SU-DHL-6 (cell line): ENCODE data around the gene MRTFB.

ENCODE experiments used
- H2AFZ ChIP-seq: fragments of 200-600 bp; sonication (generic); 2 replicates; pipeline ENCODE4 v1.6.1; 2014; ENCODE audit warnings: low read depth, mild to moderate bottlenecking, moderate library complexity, mixed read lengths, antibody characterized with exemption, low read length; ENCODE audit not compliant: severe bottlenecking
- H3F3A ChIP-seq: fragments of 200-600 bp; shearing (Covaris generic); 2 replicates; pipeline ENCODE4 v1.6.0; 2016; ENCODE audit warnings: antibody characterized with exemption, mild to moderate bottlenecking; ENCODE audit not compliant: insufficient read depth
- H3K27ac ChIP-seq: fragments of 200-600 bp; sonication (generic); 2 replicates; pipeline ENCODE4 v1.5.1; 2016; ENCODE audit warnings: low read depth, mild to moderate bottlenecking, low read length, moderate library complexity, mixed read lengths
- H3K27me3 ChIP-seq: fragments of 200-600 bp; sonication (generic), shearing (Covaris generic); 2 replicates; pipeline ENCODE4 v1.6.0; 2014; ENCODE audit warnings: mild to moderate bottlenecking, low read length
- H3K36me3 ChIP-seq: fragments of 200-600 bp; sonication (generic); 2 replicates; pipeline ENCODE4 v1.6.1; 2014; ENCODE audit warnings: mild to moderate bottlenecking, low read length, mixed read lengths
- H3K4me2 ChIP-seq: fragments of 300-600, 200-600 bp; shearing (Covaris generic), sonication (generic); 2 replicates; pipeline ENCODE4 v1.6.0; 2014; ENCODE audit warnings: low read length, low read depth, mild to moderate bottlenecking; ENCODE audit not compliant: poor library complexity, severe bottlenecking
- H3K4me3 ChIP-seq: fragments of 200-600 bp; sonication (generic); 2 replicates; pipeline ENCODE4 v1.5.1; 2014; ENCODE audit warnings: antibody characterized with exemption, low read length, mild to moderate bottlenecking, mixed read lengths; ENCODE audit not compliant: insufficient read depth, poor library complexity, severe bottlenecking
- H3K79me2 ChIP-seq: fragments of 200-600 bp; sonication (generic); 2 replicates; pipeline ENCODE4 v1.6.1; 2014; ENCODE audit warnings: mild to moderate bottlenecking, low read length, moderate library complexity; ENCODE audit not compliant: insufficient read depth
- H3K9ac ChIP-seq: fragments of 200-600 bp; sonication (generic); 2 replicates; pipeline ENCODE4 v1.7.0; 2014; ENCODE audit warnings: mild to moderate bottlenecking, low read length
- H3K9me2 ChIP-seq: fragments of 200-600 bp; sonication (generic); replicated peaks from 2 replicates; pipeline ENCODE4 v1.6.1; 2014; ENCODE audit warnings: low read length; ENCODE audit not compliant: insufficient read depth
- H3K9me3 ChIP-seq: fragments of 200-600 bp; sonication (generic); 2 replicates; pipeline ENCODE4 v1.6.1; 2014; ENCODE audit warnings: low read length, mixed read lengths; ENCODE audit not compliant: insufficient read depth
- H4K20me1 ChIP-seq: fragments of 200-600 bp; sonication (generic); 2 replicates; pipeline ENCODE4 v1.6.1; 2014; ENCODE audit warnings: low read depth, mild to moderate bottlenecking, antibody characterized with exemption, low read length, moderate library complexity, mixed read lengths
- CTCF ChIP-seq: fragments of 200-600 bp; sonication (generic); IDR thresholded peaks from one replicate; pipeline ENCODE4 v1.5.1; 2017; ENCODE audit warnings: antibody characterized with exemption, mild to moderate bottlenecking, low read length, moderate library complexity; ENCODE audit not compliant: insufficient read depth, poor library complexity, severe bottlenecking
- EZH2phosphoT487 ChIP-seq: fragments of 200-600 bp; sonication (generic), shearing (Covaris generic); conservative IDR thresholded peaks from 2 replicates; pipeline ENCODE4 v1.6.1; 2018; ENCODE audit warnings: mild to moderate bottlenecking, antibody characterized with exemption, low read length, moderate library complexity, mixed read lengths

Gene MRTFB

GRCh38 chr16:14186795-14187221, 115.7 kb downstream of the MRTFB start:
- H3K27me3 ChIP-seq, result no peaks in the 10 kb centered on the region
- no peak for TF ChIP-seq EZH2phosphoT487
- no peak for TF ChIP-seq CTCF
- H2AFZ ChIP-seq, result no peak overlapping the region
- H3K9ac ChIP-seq, result no peak overlapping the region
- no peak overlapping the region for H3K27ac ChIP-seq
- 0 out of 2 replicates have a peak, but pooled peaks cover 4% of the 10 kb centered on the region for H3F3A ChIP-seq
- no peaks in the 10 kb centered on the region for H3K79me2 ChIP-seq
- 0 out of 2 replicates have a peak, but pooled peaks cover 4% of the 10 kb centered on the region for H4K20me1 ChIP-seq
- no peaks in the 10 kb centered on the region for H3K9me3 ChIP-seq
- H3K36me3 ChIP-seq, result no peaks in the 10 kb centered on the region
- H3K4me3 ChIP-seq, result no peak overlapping the region
- no peaks in the 10 kb centered on the region for H3K9me2 ChIP-seq
- no peak overlapping the region for H3K4me2 ChIP-seq

- Histone ChIP-seq H4K20me1 (0 out of 2 replicates have a peak, but pooled peaks cover 4% of the 10 kb centered on the region), H3K4me3 (no peak overlapping the region), H3K9me3 (no peaks in the 10 kb centered on the region), H3K9me2 (no peaks in the 10 kb centered on the region), H3K36me3 (no peaks in the 10 kb centered on the region), H3K27me3 (no peaks in the 10 kb centered on the region), H3K9ac (no peak overlapping the region), H3K27ac (no peak overlapping the region), H3K79me2 (no peaks in the 10 kb centered on the region), H3F3A (0 out of 2 replicates have a peak, but pooled peaks cover 4% of the 10 kb centered on the region), H3K4me2 (no peak overlapping the region), H2AFZ (no peak overlapping the region)
- TF ChIP-seq CTCF (no peak), EZH2phosphoT487 (no peak)
Observed at GRCh38 chr16:14187517-14188338, 116.6 kb downstream of the MRTFB start.

- Histone ChIP-seq H3K27ac (no peak overlapping the region), H3K79me2 (no peaks in the 10 kb centered on the region)
Observed at GRCh38 chr16:14193316-14193871, 122.3 kb downstream of the MRTFB start.

More at GRCh38 chr16:14193316-14193871, 122.3 kb downstream of the MRTFB start:
- Histone ChIP-seq H3K4me2 (no peak overlapping the region), H3K4me3 (no peak overlapping the region), H3K9ac (no peak overlapping the region), H2AFZ (no peak overlapping the region), H3K9me2 (no peaks in the 10 kb centered on the region), H3F3A (0 out of 2 replicates have a peak, but pooled peaks cover 4% of the 10 kb centered on the region), H3K27me3 (no peaks in the 10 kb centered on the region), H3K9me3 (no peaks in the 10 kb centered on the region), H4K20me1 (no peaks in the 10 kb centered on the region), H3K36me3 (0 out of 2 replicates have a peak, but pooled peaks cover 4% of the 10 kb centered on the region)
- no peak for TF ChIP-seq CTCF
- no peak for TF ChIP-seq EZH2phosphoT487
